Activated CD8-positive, alpha-beta memory T cell treated with anti-CD3 and anti-CD28 coated beads, Interleukin-2, amount 50 U/mL, for 1 hour (primary cell): Measurements from ENCODE around the gene SDCBP2.
"Not testable (repeated sequence)": the region's sequence is repeated elsewhere in the genome, so short reads cannot be mapped to it uniquely, and the experiment has no call there.

ENCODE experiments used
- DNase-seq: peaks from one replicate; pipeline ENCODE4 v3.0.0-alpha.2; 2020; ENCODE audit errors: extremely low read depth

The SDCBP2 gene

DNA sequence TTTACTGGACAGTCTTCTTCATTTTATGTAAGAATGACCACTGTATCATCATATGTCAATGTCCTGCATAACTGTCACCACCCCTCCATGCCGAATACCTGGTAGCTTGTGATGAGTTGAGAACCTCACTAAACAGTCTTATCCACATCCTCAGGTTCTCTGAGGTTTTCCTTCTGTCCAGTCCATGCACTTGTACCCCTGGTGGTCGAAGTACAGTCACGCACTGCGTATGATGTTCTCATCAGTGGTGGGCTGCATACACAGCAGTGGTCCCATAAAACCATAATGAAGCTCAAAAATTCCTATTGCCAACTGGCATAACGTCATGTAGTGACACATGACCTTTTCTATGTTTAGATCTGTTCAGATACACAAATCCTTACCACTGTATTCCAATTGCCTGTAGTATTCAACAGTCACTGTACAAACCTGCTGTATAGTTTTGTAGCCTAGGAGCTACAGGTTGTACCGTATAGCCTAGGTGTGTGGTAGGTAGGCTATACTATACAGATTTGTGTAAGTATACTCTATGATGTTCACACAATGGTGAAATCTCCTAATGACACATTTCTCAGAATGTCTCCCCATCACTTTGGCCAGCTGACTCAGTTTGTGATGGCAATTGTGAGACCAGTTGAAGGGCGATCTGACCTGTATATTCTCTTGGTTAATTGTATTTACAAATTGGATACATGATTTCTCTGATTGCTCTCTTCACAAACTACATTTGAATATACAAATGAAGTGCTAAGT is 31.3 kb upstream of the SDCBP2 start:
- no peak for DNase-seq

GRCh38 chr20:1357921-1358671 is 29.2 kb upstream of the SDCBP2 start:
- no peak for DNase-seq

DNA sequence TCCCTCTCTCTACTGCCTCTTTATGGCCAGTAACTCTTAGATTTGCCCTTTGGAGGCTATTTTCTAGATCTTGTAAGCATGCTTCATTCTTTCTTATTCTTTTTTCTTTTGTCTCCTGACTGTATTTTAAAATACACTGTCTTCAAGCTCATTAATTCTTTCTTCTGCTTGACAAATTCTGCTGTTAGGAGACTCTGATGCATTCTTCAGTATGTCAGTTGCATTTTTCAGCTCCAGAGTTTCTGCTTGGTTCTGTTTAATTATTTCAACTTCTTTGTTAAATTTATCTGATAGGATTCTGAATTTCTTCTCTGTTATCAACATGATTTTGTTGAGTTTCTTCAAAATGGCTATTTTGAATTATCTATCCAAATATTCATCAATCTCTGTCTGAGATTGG is 25.0 kb upstream of the SDCBP2 start:
- DNase-seq, result no peak

GRCh38 chr20:1346315-1346969 is 17.5 kb upstream of the SDCBP2 start:
- DNase-seq, result no peak

- no peak for DNase-seq
Observed at GRCh38 chr20:1345756-1346093, 16.8 kb upstream of the SDCBP2 start.

DNA sequence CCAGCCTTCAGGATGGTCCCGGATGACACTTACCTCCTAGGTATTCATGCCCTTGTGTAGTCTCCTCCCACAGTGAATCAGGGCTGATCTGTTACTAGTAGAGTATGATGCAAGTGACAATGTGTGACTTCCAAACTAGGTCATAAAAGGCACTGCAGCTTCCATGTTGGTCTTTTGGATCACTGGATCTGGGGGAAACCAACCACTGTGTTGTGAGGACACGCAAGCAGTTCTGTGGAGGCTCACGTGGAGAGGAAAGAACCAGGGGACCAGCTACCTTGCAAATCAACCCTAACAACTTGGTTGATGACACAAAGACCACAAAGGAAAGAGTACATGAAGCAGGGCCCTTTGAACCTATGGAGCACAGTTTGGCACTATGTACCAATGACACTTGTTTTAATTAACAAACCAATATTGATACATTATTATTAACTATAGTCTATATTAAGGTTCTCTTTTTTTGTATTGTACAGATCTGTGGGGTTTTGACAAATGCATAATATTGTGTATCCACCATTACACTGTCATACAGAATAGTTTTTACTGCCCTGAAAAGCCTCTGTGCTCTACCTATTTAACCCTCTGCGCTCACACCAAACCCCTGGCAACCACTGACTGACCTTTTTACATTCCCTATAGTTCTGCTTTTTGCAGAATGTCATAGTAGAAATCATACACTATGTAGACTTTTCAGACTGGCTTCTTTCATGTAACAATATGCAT is 16.3 kb upstream of the SDCBP2 start:
- no peak for DNase-seq

- DNase-seq, result not testable (repeated sequence)
Observed at GRCh38 chr20:1343446-1344124, 14.6 kb upstream of the SDCBP2 start.

GRCh38 chr20:1341561-1342265 is 12.8 kb upstream of the SDCBP2 start:
- no peak for DNase-seq

DNA sequence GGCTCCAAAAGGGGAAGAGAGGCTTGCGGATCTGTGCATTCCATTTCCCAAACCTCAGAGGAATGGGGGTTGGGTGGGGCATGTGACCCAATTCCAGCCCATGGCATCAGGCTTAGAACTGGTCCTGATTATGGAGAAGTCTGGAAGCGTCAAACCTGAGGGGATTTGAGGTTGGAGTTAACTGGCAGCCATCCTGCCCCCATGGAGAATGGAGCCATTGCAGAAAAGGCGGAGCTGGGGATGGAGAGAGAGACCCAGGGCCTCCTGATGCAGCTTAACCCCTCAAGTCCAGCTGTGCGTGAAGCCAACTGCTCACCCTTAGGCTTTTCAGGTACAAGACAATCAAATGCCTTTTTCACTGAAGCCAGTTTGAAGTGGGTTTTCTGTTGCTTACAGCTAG is 9.9 kb upstream of the SDCBP2 start:
- DNase-seq, result no peak

GRCh38 chr20:1338096-1338495 is 9.2 kb upstream of the SDCBP2 start:
- no peak for DNase-seq

- no peak for DNase-seq
Observed at GRCh38 chr20:1337441-1337840, 8.5 kb upstream of the SDCBP2 start.

DNA sequence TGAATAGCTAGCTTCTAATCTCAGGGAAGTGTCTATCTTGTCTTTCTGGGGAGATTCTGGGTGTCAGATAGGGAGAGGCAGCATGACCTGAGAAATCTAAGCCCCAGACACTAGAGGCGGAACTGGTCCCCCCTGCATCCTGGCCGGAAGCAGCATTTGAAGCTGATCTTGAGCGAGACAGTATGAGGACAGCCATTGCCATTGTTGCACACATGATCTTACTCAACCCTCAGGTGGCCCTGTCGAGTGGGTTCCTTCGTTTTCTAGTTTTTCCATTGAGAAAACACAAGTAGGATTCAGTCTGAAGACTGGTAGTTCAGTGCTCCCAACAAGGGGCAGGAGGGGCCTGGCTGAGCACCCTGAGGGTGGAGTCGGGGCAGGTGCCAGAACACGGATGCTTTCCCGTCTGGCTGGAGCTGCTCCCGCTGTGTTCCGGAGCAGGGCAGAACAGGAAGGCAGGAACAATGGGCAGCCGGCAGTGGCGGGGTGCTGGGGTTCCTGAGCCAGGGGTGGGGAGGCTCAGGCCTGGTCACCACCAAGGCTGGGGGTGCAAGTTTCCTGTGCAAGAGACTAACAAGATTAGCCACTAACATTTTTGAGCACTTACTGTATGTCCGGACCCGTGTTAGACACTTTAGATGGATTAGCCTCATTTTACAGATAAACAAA is 7.9 kb upstream of the SDCBP2 start:
- no peak for DNase-seq

GRCh38 chr20:1335961-1336698 is 7.2 kb upstream of the SDCBP2 start:
- no peak for DNase-seq

GRCh38 chr20:1334761-1335160 is 5.8 kb upstream of the SDCBP2 start:
- DNase-seq, result no peak

- no peak for DNase-seq
Observed at GRCh38 chr20:1334370-1334731, 5.4 kb upstream of the SDCBP2 start.

DNA sequence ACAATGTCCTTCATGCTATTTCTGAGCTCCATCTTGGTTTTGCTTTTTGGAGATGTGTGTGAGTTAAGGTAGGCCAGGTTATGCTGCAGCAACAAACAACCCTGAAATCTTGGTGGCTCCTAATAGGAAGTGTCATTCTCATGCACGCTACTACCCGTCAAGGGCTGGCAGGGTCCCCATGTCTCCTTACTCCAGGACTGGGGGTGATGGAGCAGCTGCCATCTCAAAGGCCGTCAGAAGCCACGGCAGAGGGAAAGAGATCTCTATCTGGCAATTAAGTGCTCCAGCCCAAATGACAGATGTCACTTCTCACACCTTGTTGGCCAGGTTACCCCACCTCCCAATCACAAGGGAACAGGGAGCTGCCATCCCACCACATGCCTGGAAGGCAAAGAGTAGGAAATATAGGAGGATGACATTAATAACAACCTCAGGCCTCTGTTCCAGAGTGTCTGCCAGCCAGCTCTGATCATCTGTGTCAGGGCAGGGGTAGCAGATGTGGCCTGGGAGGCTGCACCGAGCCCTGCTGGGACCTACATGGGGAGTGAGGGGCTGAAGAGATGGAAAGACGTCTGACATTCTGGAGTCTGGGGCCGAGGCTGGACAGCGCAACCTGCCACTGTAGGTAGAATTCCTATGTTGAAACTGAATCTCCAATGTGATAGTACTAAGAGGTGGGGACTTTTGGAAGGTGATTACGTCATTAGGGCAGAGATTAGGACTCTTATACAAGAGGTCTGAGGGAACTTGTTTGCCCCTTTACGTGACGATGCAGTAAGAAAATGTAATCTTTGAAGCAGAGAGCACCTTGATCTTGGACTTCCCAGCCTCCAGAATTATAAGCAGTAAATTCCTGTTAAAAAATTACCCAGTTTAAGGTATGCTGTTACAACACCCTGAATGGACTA is 4.8 kb upstream of the SDCBP2 start:
- DNase-seq, result no peak

DNA sequence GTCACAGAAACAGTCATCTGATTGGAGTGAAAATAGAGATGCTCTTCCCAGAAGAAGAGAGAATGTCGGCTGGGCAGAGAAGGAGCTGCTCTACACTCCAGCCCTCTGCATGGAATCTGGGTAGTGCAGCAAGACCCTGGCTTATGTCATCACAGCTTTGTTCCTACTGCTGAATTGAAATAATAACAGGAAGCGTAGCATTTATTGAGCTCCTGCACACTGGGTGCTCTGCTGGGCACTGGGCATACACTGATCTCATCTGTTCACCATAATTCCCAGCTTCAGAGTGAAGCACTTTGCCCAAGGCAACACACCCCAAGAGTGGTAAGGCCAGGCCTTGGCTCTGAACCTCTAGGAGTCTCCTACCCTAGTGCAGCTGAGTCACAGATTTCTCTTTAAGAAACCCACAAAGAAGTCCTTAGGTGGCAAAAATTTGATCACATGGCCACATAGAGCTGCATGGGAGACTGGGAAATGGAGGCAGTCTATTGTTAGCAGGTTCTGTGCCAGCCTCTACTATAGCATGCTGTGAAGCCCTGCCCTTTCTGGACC is 3.9 kb upstream of the SDCBP2 start:
- no peak for DNase-seq

GRCh38 chr20:1331801-1332453 is 3.0 kb upstream of the SDCBP2 start:
- no peak for DNase-seq
